ENCODE measurements around the gene LDB2.
"Not testable (repeated sequence)": the region's sequence is repeated elsewhere in the genome, so short reads cannot be mapped to it uniquely, and the experiment has no call there.

LDB2 gene

DNA sequence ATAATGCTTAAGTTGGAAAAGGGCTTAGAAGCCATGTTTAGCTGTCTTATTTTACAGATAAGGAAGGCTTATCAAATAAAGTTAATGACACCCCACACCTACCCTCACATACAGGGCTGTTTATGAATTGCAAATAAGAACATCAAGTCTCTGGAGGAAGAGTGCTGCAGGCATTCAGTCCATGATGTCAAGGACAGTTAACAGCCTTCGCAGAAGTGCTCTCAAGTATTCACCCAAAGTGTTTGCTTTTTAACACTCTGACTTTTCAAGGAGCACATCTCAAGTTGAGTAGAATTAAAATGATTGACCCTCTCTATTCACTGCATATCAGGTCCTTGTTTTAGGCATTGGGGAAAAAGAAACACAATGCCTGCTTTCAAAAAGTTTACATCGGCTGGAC is 328.7 kb downstream of the LDB2 start:
- no peaks in the 10 kb centered on the region for H3K79me2 ChIP-seq (ENCODE audit: insufficient read depth, low read length)
- TF ChIP-seq EZH2 (IDR thresholded peaks at IDR 0.05; ENCODE audit: borderline replicate concordance, low read length): no peak
- TF ChIP-seq, protein P1, sequence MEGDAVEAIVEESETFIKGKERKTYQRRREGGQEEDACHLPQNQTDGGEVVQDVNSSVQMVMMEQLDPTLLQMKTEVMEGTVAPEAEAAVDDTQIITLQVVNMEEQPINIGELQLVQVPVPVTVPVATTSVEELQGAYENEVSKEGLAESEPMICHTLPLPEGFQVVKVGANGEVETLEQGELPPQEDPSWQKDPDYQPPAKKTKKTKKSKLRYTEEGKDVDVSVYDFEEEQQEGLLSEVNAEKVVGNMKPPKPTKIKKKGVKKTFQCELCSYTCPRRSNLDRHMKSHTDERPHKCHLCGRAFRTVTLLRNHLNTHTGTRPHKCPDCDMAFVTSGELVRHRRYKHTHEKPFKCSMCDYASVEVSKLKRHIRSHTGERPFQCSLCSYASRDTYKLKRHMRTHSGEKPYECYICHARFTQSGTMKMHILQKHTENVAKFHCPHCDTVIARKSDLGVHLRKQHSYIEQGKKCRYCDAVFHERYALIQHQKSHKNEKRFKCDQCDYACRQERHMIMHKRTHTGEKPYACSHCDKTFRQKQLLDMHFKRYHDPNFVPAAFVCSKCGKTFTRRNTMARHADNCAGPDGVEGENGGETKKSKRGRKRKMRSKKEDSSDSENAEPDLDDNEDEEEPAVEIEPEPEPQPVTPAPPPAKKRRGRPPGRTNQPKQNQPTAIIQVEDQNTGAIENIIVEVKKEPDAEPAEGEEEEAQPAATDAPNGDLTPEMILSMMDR (IDR thresholded peaks at IDR 0.05; ENCODE audit: low read length): no peak
- no peak overlapping the region for H3K9ac ChIP-seq (ENCODE audit: low read length)
- no peaks in the 10 kb centered on the region for H3K27me3 ChIP-seq (ENCODE audit: insufficient read depth, low read length)
- H3F3A ChIP-seq (ENCODE audit: insufficient read depth, low read length): no peaks in the 10 kb centered on the region
- no peaks in the 10 kb centered on the region for H3K36me3 ChIP-seq (ENCODE audit: insufficient read depth, low read length)
- no peak overlapping the region for H3K4me3 ChIP-seq (ENCODE audit: low read depth, low read length, poor library complexity, severe bottlenecking)
- H3K9me2 ChIP-seq (ENCODE audit: low read depth, low read length): no peaks in the 10 kb centered on the region
- no peaks in the 10 kb centered on the region for H3K4me1 ChIP-seq (ENCODE audit: insufficient read depth, low read length, severe bottlenecking)
- H2AFZ ChIP-seq (ENCODE audit: low read length): no peak overlapping the region
- H3K9me3 ChIP-seq (ENCODE audit: low read length): no peaks in the 10 kb centered on the region
- no peak overlapping the region for H3K4me2 ChIP-seq (ENCODE audit: low read length)
- no peak overlapping the region for H3K27ac ChIP-seq (ENCODE audit: low read depth, low read length, poor library complexity, severe bottlenecking)
- no peaks in the 10 kb centered on the region for H4K20me1 ChIP-seq (ENCODE audit: insufficient read depth, low read length)

DNA sequence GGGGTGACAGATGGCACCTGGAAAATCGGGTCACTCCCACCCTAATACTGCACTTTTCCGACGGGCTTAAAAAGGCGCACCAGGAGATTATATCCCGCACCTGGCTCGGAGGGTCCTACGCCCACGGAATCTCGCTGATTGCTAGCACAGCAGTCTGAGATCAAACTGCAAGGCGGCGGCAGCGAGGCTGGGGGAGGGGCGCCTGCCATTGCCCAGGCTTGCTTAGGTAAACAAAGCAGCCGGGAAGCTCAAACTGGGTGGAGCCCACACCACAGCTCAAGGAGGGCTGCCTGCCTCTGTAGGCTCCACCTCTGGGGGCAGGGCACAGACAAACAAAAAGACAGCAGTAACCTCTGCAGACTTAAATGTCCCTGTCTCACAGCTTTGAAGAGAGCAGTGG is 341.1 kb downstream of the LDB2 start:
- not testable (repeated sequence) for H3K36me3 ChIP-seq (ENCODE audit: insufficient read depth, low read length); H4K20me1 ChIP-seq (ENCODE audit: insufficient read depth, low read length); H3F3A ChIP-seq (ENCODE audit: insufficient read depth, low read length); H3K9ac ChIP-seq (ENCODE audit: low read length); H3K4me2 ChIP-seq (ENCODE audit: low read length); H3K4me3 ChIP-seq (ENCODE audit: low read depth, low read length, poor library complexity, severe bottlenecking); H3K79me2 ChIP-seq (ENCODE audit: insufficient read depth, low read length); H3K27me3 ChIP-seq (ENCODE audit: insufficient read depth, low read length); H2AFZ ChIP-seq (ENCODE audit: low read length); H3K9me3 ChIP-seq (ENCODE audit: low read length); H3K27ac ChIP-seq (ENCODE audit: low read depth, low read length, poor library complexity, severe bottlenecking); H3K9me2 ChIP-seq (ENCODE audit: low read depth, low read length); H3K4me1 ChIP-seq (ENCODE audit: insufficient read depth, low read length, severe bottlenecking)

DNA sequence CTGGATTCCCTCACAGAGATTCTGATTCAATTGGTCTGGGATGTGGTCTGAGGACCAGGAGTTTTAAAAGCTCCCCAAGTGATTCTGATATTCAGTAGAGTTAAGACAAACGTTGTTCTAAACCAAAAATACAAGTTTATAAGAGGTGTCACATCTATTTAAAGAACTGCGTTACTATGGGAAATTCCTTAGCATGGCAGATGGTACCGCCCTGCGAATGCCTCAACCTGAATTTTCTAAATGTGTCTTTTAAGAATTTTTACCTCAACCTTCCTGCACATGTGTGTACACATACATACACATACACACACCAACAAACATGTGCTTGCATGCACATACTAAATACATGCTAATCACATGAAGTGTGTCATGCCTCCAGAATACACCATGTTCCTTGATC is 343.3 kb downstream of the LDB2 start:
- no peaks in the 10 kb centered on the region for H3K27me3 ChIP-seq (ENCODE audit: insufficient read depth, low read length)
- no peaks in the 10 kb centered on the region for H3K9me2 ChIP-seq (ENCODE audit: low read depth, low read length)
- H3K79me2 ChIP-seq (ENCODE audit: insufficient read depth, low read length): no peaks in the 10 kb centered on the region
- H4K20me1 ChIP-seq (ENCODE audit: insufficient read depth, low read length): no peaks in the 10 kb centered on the region
- H3K4me2 ChIP-seq (ENCODE audit: low read length): no peak overlapping the region
- no peak overlapping the region for H3K27ac ChIP-seq (ENCODE audit: low read depth, low read length, poor library complexity, severe bottlenecking)
- H3K36me3 ChIP-seq (ENCODE audit: insufficient read depth, low read length): no peaks in the 10 kb centered on the region
- no peaks in the 10 kb centered on the region for H3K9me3 ChIP-seq (ENCODE audit: low read length)
- H3K4me3 ChIP-seq (ENCODE audit: low read depth, low read length, poor library complexity, severe bottlenecking): no peak overlapping the region
- H2AFZ ChIP-seq (ENCODE audit: low read length): no peak overlapping the region
- TF ChIP-seq, protein P1 (IDR thresholded peaks at IDR 0.05; ENCODE audit: low read length): no peak
- TF ChIP-seq EZH2 (IDR thresholded peaks at IDR 0.05; ENCODE audit: borderline replicate concordance, low read length): no peak
- no peaks in the 10 kb centered on the region for H3K4me1 ChIP-seq (ENCODE audit: insufficient read depth, low read length, severe bottlenecking)
- H3K9ac ChIP-seq (ENCODE audit: low read length): no peak overlapping the region
- no peaks in the 10 kb centered on the region for H3F3A ChIP-seq (ENCODE audit: insufficient read depth, low read length)

DNA sequence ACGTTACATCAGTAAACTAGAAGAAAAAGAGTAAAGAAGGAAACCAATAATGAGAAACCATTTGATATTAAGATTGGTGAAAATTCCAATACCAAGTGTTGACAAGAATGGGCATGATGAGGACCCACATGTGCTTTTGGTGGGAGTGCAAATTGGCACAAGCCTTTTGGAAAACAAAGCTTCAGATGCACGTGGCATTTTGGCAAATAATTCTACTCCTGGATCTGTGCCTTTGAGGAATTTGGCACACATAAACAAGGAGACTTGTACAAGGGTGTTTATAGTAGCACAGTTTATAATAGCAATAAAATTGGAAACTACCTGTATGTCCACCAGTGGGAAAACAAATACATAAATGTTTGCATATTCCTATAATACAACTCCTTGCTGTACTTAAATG is 347.9 kb downstream of the LDB2 start:
- Histone ChIP-seq H3K36me3 (ENCODE audit: insufficient read depth, low read length) (no peaks in the 10 kb centered on the region), H3K4me2 (ENCODE audit: low read length) (no peak overlapping the region)

More for the DNA sequence above, 347.9 kb downstream of the LDB2 start:
- H3F3A ChIP-seq (ENCODE audit: insufficient read depth, low read length): no peaks in the 10 kb centered on the region
- H3K4me1 ChIP-seq (ENCODE audit: insufficient read depth, low read length, severe bottlenecking): no peaks in the 10 kb centered on the region
- H3K4me3 ChIP-seq (ENCODE audit: low read depth, low read length, poor library complexity, severe bottlenecking): no peak overlapping the region
- no peaks in the 10 kb centered on the region for H4K20me1 ChIP-seq (ENCODE audit: insufficient read depth, low read length)
- no peaks in the 10 kb centered on the region for H3K79me2 ChIP-seq (ENCODE audit: insufficient read depth, low read length)
- no peak overlapping the region for H3K9ac ChIP-seq (ENCODE audit: low read length)
- H3K27ac ChIP-seq (ENCODE audit: low read depth, low read length, poor library complexity, severe bottlenecking): no peak overlapping the region
- no peak for TF ChIP-seq EZH2 (IDR thresholded peaks at IDR 0.05; ENCODE audit: borderline replicate concordance, low read length)
- TF ChIP-seq, protein P1 (IDR thresholded peaks at IDR 0.05; ENCODE audit: low read length): no peak
- no peaks in the 10 kb centered on the region for H3K27me3 ChIP-seq (ENCODE audit: insufficient read depth, low read length)
- no peaks in the 10 kb centered on the region for H3K9me2 ChIP-seq (ENCODE audit: low read depth, low read length)
- H2AFZ ChIP-seq (ENCODE audit: low read length): no peak overlapping the region
- no peaks in the 10 kb centered on the region for H3K9me3 ChIP-seq (ENCODE audit: low read length)

Data from OCI-LY1 (cell line).